ENCODE data around the gene TRIM67.
A peak's percentile ranks its signal among the peaks of the same experiment; 100 is the strongest.
"Not testable (repeated sequence)": the region's sequence is repeated elsewhere in the genome, so short reads cannot be mapped to it uniquely, and the experiment has no call there.

Gene TRIM67

GRCh38 chr1:231203259-231204057 is 41.6 kb downstream of the TRIM67 start:
- no peak for DNase-seq (ENCODE audit: low spot score)

DNA sequence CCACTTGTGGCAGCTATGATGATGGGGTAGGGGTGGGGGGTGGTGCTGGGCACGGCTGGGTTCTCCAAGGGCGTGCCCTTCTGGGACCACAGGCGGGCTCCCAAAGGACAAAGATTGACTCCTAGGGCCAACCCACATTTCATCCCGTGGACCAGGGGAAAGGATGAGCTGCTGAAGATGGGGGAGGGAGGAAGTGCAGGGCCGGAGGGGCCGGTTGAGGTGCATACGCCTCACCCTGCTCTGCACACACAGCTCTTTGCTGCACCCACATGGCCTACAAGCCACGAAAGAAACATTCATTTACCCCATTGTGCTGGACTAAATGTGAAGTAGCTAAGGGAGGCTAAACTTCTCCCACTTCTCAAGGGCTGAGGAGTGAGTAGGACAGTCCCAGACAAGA is 45.0 kb downstream of the TRIM67 start:
- no peak for DNase-seq (ENCODE audit: low spot score)

DNA sequence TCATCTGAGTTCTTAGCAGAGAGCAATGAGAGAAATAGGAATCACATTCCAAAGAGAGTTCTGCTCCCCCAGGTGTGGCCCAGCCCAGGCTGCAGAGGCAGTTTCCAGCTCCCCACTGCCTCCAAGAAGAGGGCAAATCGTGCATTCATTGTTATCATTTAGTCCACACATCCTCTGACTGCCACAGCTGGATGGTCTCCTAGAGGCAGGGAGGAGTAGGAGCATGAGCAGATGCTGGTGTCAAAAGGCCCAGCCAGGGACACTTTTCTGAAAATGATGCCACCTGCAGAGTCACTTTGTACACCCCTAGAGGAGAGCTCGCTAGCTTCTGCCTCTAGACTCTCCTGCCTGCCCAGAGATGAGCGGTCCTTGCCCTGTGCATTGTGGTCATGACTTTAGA is 45.6 kb downstream of the TRIM67 start:
- no peak for DNase-seq (ENCODE audit: low spot score)

- DNase-seq (ENCODE audit: low spot score) = no peak
Measured at GRCh38 chr1:231208980-231209379, 47.1 kb downstream of the TRIM67 start.

- no peak for DNase-seq (ENCODE audit: low spot score)
Measured at GRCh38 chr1:231209531-231209930, 47.7 kb downstream of the TRIM67 start.

- no peak for DNase-seq (ENCODE audit: low spot score)
Measured at GRCh38 chr1:231210126-231210525, 48.3 kb downstream of the TRIM67 start.

GRCh38 chr1:231211005-231211857 is 49.4 kb downstream of the TRIM67 start:
- DNase-seq (ENCODE audit: low spot score) = peak; percentile 90

DNA sequence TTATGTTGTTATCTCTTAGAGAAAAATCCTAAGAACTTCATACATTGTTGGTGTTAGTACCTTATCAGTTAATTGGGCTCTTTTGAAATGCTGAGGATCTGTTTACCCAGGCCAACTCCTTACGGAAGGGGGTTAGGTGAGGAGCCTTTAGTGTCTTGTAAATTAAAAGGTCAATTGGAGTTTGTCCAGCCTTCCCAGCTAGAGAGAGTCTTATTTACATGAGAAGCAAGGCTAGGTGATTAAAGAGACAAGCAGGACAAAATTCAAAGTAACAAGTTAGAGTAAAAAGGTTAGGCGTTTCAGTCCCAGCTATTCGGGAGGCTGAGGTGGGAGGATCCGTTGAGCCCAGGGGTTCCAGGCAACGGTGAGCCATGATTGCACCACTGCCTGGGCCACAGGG is 50.4 kb downstream of the TRIM67 start:
- not testable (repeated sequence) for DNase-seq (ENCODE audit: low spot score)

DNA sequence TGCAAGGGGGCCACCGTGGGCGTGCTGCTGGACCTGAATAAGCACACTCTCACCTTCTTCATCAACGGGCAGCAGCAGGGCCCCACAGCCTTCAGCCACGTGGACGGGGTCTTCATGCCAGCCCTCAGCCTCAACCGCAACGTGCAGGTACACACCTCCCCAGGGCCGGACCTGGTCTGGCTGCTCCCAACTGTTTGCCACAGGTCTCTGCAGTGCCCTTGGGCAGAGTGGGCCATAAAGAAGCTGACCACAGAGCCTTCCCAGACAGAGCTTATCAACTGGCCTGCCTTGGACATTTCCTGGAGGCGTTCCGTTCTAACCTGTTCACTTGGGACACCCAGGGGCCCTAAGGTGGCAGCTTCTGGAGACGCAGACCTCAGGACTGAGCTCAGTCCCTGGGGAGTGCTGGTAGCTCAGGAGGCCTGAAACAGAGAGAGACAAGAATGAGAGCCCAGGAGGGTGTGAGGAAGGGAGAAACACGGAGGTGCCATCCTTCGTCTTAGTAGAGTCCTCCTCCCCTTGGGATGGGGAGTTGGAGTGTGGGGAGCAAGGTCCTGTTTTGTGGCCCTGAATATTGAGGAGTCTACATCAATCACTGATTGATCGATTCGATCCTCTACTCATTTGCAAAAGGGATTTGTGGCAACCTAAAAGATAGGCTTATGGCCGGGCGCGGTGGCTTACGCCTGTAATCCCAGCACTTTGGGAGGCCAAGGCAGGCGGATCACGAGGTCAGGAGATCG is 52.1 kb downstream of the TRIM67 start:
- DNase-seq (ENCODE audit: low spot score) = no peak

DNA sequence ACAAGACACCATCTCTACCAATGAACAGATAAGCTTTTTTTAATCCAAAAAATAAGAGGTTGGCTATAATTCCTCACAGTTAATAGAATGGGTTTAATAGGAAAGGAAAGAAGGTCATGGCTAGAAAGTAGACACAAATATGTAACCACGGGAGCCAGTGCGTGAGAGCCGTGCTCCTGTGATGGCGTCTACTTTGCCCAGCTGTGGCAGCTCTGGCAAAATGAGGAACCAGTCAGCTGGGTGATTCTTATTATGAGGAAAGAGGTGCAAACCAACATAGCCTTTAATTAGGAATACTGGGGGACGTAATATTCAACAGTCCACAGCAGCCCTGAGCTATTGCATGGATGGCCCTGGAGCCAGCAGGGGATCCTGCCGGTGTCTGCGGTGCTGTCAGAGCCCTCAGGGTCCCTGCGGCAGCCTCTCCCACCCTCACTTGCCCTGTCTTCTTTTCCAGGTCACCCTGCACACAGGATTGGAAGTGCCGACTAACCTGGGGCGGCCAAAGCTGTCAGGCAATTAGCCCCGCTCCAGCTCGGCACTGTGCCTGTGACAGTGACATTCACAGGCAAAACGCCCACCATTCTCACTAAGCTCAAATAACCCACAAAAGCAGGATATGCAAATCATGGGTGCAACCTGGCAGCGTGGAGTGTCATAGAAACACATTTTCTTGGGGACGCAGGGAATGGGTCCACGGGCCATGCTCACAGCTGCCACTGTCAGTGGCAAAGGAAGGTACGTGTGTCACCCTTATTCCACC is 53.2 kb downstream of the TRIM67 start:
- DNase-seq (ENCODE audit: low spot score) = no peak

GRCh38 chr1:231215681-231216385 is 54.0 kb downstream of the TRIM67 start:
- DNase-seq (ENCODE audit: low spot score) = no peak

DNA sequence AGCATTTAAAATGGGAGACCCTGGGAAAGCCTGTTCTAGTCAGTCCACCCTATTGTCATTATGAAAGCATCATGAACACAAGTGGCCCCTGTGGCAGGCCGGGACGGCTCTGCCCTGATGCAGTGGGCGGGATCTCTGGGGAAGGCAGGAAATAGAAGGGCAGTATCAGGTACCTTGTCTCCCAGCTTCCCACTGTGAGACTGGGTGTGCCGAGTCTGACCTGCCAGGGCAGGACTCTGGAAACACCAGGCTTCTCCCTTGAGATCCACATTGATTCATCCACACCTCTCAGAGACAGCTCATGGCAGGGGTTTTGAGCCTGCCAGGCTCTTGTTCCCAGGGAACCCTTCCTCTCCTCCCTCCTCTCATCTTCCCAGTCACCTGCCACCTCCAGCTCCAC is 54.6 kb downstream of the TRIM67 start:
- no peak for DNase-seq (ENCODE audit: low spot score)

GRCh38 chr1:231217056-231217455 is 55.2 kb downstream of the TRIM67 start:
- DNase-seq (ENCODE audit: low spot score) = no peak

DNA sequence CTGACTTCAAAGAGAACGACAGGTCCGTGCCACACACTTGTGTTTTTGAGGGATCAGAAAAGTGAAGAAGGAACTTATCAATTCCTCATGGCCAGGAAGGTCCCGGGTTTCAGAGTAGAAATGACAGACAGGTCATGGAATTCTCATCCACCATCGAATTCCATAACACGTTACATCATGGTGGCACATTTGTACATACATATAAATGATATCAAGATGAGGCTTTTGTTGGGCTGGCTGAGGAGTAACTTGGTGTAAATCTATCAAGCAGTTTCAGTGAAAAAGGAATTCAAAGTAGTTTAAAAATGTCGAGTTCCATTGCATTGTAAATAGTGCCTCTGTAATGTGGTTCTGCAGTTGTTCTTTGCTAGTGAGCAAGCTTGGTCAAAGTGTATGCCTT is 56.2 kb downstream of the TRIM67 start:
- DNase-seq (ENCODE audit: low spot score) = no peak

DNA sequence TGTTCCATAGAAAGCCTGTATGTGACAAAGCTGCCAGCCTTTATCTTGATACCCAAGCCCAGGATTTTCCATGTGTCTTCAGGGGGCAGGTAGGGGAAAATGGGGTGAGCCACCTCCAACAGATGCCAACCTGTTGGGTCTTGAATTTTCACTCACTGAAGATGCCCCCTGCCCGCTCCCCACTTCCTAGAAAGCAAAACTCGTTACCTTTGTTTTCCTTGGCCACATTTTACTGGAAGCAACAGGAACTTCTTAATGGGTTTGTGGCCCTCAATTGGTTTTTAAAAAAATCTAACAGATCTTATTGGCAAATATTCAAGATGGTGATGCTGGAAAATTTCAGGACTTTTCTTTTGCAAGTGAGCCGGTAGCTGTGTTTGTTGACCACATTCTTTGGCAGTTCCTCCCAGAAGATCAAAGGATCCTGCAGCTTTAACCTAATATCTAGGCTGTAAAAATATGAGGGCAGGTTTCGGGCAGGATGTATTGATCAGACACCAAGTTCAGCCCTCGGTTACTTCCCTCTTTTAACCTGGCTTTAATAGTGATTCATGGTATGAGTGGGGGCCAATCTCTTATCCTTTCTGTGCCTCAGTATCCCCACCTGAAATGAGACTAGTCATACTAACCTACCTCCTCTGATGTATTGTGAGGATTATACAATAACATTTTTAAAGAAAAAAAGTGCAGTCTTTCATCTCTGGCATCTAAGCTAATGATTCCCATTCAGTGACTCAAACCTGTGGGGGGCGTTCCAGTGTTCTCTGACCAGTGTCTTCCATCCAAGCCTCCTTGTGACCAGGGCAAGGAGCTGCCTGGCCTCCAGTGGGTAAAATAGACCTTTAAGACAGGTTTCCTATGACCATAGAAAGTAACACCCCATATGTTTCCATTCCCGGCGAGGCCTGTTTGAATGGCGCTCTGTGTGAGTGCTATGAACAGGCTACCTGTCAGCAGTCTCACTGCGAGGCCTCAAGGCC is 57.9 kb downstream of the TRIM67 start:
- no peak for DNase-seq (ENCODE audit: low spot score)

DNA sequence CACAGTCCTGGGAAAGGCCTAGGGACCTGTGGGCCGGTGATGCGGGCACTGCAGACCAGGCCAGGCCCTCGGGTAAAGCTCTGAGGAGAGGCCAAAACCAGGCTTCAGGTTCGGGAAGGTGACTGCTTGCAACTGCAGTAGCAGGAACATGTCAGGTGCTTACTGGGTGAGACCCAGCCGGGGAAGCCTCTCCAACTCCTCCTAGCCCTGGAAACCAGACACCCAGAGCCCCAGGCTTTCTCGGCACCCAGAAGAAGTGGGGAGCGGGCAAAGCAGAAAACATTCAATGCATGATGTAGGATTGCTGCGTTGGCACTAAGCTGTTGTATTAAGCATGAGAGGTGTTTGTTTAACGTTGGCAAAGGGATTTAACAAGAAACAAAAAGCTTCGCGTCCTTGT is 58.9 kb downstream of the TRIM67 start:
- DNase-seq (ENCODE audit: low spot score) = no peak

GRCh38 chr1:231226156-231226555 is 64.3 kb downstream of the TRIM67 start:
- DNase-seq (ENCODE audit: low spot score) = no peak

GRCh38 chr1:231231511-231231910 is 69.7 kb downstream of the TRIM67 start:
- no peak for DNase-seq (ENCODE audit: low spot score)

- no peak for DNase-seq (ENCODE audit: low spot score)
Measured at GRCh38 chr1:231232870-231233734, 71.2 kb downstream of the TRIM67 start.

Data from HuH-7 (cell line).